Hepatocyte (in vitro differentiated cells): ENCODE results near the gene SLC25A27.

ENCODE experiments used
- CTCF ChIP-seq: fragments of 200-600 bp; sonication (generic); IDR thresholded peaks from 2 replicates; pipeline ENCODE4 v1.5.1; 2016; ENCODE audit warnings: antibody characterized with exemption, mild to moderate bottlenecking; ENCODE audit not compliant: poor library complexity
- EZH2 ChIP-seq: fragments of 200-600 bp; sonication (generic); IDR thresholded peaks from 2 replicates; pipeline ENCODE4 v1.6.1; 2016; ENCODE audit warnings: antibody characterized with exemption, mild to moderate bottlenecking, borderline replicate concordance

DNA sequence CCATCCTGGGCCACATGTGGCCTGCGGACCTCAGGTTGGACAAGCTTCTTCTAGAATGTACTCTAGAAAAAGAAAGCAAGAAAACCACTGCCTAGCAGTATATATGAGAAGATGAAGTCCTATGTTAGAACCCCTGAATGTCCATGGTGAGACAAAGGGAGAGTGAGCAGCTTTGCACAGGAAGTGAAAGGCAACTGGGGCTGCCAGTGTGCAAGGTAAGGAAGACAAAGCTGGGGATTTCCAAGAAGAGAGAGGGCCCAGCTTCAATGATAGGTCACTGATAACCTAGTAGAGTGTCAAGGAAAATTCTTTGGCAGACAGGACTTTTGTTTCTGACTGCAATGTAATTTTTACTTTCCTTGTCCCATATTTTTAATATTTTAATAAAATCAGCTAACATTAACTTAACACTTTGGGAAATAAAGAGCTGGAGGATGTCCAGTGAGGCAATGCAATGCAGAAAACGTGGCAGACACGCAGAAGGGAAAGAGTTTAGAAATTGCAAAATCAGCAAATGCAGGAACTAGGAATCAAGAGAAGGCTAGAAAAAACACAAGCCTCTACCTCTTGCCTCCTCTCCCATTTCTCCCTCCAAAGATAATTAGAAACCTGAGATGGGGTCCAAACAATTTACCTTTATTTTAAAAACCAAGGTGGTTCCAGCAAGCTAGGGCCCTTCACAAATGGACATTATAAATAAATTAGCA lies 47.5 kb upstream of the SLC25A27 start:
- no peak for TF ChIP-seq EZH2
- no peak for TF ChIP-seq CTCF
